Left ventricle myocardium superior (tissue), 1 donor: ENCODE measurements around the gene SPDEF. TPM values are rescaled to one million over a fixed set of nuclear protein-coding genes. Genes with fewer than 3 reads are reported as not detected.

Experiments
- ATAC-seq: fragments of 200-7000 bp; cut with Tn5 transposase; one replicate; pipeline ENCODE4 v1.9.1; 2020; ENCODE audit warnings: mild to moderate bottlenecking, moderate library complexity
- DNase-seq: peaks from one replicate; pipeline ENCODE4 v3.0.0-alpha.2; 2020
- intact Hi-C: fragments of 100-400 bp; cut with micrococcal nuclease; formaldehyde crosslinking; loops from one replicate; pipeline ENCODE4 v1.11.0; 2022
- total RNA-seq: library from RNA; stranded (reverse); fragmentation: NEBNext Ultra II Directional; extraction: Animal tissue kit (Norgen Biotek cat#: 25700); gene quantifications from one replicate; pipeline ENCODE4 v1.2.1, GENCODE V29; 2021
- donor health status: DM: no; HTN: yes; CAD: no; lungs with severe emphysema.

The SPDEF gene
- total RNA-seq, 1 donor from 2014 or later: not detected

DNA sequence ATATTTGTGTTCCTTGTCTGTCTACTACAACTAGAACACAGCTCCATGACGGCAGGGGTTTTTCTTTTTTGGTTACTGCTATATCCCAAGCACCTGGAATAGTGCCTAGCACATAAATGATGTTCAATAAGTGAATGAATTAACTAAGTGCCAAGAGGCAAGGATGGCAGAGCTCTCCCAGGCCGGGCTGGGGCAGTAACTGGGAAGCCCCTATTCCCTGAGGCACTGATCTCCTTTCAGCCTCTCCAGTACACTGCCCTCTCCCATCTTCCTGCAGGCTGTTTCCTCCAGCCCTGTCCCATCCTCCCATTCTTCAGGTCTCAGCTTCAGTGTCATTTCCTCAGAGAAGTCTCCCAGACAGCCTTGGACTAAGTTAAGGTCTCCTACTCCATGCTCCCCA, 29.0 kb upstream of the SPDEF start:
- ATAC-seq (no peak), DNase-seq (no peak)
- intact Hi-C loops: no loop called here

DNA sequence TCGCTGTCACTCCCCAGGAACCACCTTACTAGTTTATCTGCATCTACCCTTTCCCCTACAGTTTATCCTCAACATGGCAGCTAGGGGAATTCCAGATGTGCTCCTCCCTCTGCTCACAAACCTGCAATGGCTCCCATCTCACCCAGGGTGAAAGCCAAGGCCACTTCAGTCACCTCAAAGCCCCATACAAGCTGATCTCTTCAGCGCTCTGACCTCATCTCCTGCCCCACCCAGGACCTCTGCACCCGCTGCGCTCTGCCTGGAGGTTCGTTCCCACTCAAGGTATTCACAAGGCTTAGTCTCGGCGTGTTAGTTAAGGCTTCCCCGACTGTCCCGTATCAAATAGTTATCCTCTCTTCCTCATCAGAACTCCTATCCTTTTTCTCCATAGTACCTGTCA, 28.6 kb upstream of the SPDEF start:
- ATAC-seq (no peak), DNase-seq (no peak)
- intact Hi-C loops: no loop called here

DNA sequence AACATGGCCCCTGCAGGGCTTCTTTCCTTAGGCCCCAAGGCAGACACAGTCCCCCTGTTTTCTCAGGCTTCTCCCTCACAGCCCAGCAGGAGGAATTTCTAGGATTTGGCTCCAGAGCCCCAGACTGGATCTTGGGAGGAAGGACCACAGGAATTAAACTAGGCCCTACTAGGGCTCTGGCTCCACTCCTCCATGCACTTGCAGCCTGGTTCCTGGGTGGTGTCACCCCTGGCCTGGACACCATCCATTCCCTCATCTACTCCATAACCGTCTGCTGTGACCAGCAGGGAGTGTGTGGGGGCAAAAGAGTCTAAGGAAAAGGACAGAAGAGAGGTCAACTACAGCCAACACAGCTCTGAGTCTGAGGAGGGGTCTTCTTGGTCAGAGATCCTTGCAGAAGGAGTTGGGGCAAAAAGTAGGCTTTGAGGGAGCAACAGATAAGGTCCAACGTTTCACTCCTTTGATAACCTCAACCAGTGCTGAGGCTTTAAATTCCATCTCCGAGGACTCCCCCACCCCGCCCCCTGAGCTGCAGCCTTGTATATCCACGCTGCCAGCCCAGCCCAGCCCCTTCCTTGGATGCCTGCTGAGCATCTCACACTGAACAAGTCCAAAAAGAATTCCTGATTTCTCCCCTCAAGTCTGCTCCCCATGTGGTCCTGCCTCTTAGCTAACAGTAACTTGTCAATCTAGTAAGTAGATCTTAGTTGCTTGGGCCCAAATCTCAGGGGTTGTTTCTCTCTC, 27.9 kb upstream of the SPDEF start:
- no peak for ATAC-seq
- intact Hi-C loops: no loop called here
- no peak for DNase-seq

DNA sequence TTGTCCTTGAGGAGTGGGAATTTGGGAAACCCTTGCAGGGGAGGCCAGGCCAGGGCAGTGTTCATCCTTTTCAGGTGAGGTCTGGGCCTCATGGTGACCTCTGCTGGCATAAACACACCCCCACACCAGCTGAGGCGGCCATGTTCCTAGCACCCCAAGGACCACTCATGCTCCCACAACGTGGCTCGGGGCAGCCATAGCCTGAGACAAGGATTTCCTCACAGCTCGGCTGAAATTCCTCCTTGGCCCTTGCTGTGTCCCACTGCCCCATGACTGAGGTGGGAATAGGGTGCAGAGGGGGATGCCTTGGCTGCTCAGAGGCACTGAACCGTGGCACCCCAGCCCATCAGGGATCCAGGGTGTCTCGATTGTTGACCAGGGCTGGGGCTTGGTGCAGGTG, 27.3 kb upstream of the SPDEF start:
- ATAC-seq: no peak
- intact Hi-C loops: no loop called here

DNA sequence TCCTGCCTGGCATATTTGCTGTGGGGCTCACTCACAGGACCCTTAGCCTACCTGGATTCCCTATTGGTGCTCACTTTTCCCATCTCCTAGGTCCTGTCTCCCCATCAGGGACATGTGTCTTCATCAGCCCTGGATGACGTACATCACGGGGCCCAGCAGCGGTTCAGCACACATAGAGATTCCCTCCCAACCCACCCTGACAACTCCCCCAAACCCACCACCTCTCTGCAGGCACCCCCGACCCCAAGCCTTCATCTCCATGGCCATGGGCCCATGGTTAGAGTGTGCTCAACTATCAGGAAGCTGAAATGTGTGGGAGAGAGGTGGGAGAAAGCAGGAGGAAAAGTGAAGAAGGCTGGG, 25.4 kb upstream of the SPDEF start:
- intact Hi-C loops: no loop called here
- ATAC-seq (no peak), DNase-seq (no peak)

More for the DNA sequence above, 27.3 kb upstream of the SPDEF start:
- DNase-seq: no peak

DNA sequence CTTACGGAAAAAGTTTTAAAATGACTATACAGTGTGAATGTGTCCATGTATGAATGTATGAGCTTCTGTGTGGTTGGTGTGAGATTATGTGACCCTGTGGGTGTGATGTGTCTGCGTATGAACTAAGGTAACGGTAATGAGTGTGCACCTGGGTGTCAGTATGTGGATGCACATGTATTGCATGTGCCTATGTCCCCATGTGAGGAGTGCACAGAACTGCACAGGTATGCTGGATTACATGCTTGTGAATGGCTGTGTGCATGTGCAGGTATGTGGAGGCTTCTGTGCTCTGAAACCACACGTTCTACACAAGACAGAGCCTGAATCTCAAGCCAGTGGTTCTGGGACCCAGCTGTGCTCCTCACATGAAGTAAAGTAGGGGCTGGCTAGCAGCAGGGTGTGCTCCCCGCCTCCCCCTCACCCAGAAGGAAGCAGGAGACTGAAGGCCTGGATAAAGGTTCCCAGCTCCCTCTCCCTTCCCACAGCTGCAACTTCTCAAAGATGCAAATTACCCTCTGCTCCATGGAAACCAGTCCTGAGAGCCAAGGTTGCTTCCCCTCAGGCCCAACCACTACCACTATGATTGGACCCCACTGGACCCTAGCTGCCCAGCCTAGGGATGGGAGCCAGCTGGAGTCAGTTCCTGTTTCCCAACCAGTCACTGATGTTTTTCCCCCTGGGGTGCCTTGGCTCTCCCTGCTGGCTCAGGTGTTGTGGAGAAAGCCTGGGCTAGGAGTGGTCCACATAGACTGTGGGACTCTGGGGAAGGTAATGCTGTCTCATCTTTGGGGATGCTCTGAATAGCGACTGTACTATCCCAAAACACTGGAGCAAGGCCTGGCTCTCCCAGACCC, 24.8 kb upstream of the SPDEF start:
- intact Hi-C loops: no loop called here
- no peak for ATAC-seq
- no peak for DNase-seq

DNA sequence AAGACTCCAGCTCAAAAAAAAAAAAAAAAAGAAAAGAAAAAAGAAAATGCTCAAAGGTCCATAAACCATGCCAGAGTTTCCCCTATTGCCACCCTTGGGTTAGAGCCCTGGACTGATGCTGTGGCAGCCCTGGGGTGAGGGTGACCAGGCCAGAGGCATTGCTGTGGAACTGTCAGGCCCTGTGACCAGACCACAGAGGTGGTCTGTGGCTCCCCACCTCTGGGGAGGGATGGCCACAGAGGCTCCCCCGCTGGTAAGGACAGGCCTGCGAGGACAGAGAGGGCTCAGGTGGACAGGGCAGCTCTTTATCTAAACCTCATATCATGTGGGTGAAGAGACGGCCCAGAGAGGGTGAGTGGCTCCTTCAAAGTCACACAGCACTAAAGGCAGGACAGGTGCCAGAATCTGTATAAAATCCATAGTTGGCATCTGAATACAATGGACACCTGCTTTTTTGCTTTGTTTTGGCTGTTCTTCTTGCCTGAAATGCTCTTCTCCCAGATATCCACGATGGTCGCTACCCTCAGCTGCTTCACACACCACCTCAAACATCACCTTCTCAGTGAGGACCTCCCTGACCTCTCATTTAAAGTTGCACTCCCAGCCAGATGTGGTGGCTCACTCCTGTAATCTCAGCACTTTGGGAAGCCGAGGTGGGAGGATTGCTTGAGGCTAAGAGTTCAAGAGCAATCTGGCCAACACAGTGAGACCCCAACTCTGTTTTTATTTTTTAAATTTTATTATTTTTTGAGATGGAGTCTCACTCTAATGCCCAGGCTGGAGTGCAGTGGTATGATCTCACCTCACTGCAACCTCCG, 22.5 kb upstream of the SPDEF start:
- DNase-seq (no peak), ATAC-seq (no peak)
- intact Hi-C loops: no loop called here

DNA sequence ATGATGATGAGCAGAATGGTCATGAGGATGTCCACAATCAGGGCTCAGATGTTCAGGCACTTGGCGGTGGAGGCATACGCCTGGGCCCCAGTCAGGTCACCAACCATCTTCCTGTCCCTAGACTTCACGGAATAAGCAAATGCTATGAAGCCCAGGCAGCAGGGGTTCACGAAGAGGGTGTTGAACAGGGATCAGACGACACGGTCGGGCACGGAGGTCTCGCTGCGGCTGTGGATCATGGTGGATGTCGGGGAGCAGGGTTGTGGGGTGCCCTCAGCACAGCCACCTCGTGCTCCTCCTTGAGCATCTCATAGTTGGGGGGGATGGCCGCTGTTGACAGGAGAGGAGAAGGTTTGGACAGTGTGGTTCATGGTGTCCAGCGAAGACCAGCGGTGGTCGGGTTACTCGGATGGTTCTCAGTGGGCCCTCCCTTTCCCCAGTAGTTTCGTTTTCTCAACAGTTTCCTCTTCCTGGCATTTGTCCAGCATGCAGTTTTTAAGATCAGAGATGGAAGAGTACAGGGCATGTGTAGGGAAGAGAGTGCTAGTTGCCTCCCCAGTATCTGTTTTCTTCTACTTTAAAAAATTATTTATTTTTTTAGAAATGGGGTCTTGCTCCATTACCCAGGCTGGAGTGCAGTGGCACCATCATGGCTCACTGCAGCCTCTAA, 20.3 kb upstream of the SPDEF start:
- intact Hi-C loops: no loop called here
- DNase-seq (no peak), ATAC-seq (no peak)

DNA sequence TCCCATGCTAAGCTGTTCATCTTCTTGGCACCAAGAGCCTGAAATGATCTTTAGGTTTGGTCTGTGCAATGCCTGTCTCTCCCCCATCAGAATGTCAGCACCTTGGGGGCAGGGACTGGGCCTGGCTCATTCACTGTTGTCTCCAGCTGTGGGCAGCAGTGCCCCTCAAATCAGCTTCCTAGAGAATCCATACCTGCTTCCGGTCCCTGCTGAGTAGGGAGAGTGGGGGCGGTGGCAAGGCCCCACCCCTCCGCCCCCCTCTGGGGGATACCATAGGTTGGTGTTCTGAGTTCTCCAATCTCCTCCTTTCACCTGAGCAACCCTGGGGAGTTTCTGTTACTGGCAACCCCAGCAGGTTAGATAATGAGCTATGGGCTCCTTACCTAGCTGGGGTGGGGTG, 19.2 kb upstream of the SPDEF start:
- no peak for DNase-seq
- no peak for ATAC-seq
- intact Hi-C loops: no loop called here

DNA sequence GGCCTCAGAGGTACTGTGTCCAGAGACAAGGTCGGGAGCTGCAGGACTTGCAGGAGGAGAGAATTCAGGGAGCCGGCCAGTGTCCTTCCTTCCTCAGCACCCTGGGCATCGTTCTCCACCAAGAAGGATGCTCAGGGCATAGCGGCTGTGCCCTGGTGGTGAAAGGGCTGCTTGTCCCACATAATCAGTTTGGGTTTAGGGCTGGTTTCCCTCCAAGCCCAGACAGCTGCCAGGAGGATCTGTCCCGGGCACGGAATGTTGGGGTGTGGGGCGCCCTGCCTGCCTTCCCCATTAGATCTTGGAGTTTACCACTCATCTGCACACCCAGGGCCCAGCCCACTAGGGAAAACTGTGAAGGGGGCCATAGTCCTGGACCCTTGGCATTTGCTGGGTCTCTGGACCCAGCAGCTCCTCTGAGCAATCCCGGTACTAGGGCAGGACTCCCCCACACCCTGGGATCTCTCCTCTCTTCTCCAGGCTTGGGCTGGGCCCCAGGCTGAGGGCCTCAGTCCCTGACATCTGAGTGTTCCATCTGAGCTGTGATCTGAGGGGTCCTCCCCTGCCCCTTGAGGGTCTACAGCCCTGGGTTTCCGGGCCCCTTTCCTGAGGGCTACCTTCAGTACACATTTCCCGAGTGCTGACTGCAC, 18.6 kb upstream of the SPDEF start:
- DNase-seq: no peak
- no peak for ATAC-seq
- intact Hi-C loops: no loop called here

DNA sequence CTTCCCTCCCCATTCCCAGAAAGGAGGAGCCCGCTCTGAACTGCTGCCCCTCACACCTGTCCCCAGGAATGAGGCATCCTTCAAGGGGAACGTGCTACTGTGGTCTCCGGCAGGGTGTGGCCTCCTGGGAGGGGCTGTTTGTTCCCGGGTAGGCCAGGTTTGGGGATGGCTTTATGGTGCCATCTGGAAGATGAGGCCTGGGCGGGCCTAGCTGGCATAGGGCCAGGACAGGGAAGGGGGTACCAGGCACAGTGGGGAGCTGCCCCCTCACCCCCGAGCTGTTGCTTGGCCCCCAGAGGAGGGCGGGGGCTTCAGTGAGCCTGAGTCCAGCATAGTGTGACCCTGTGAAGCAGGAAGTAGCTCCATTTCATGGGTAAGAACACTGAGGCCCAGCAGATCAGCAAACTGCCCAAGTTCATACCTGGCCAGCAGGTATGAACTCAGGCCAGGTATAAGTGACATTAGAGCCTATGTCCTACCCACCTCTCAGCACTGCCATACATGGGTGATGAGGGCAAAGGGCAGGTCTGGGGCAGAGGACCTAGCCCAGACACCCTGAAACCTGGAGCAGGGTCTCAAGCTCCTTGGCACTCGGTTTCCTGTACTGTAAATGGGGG, 17.5 kb upstream of the SPDEF start:
- ATAC-seq: no peak
- intact Hi-C loops: no loop called here
- no peak for DNase-seq

DNA sequence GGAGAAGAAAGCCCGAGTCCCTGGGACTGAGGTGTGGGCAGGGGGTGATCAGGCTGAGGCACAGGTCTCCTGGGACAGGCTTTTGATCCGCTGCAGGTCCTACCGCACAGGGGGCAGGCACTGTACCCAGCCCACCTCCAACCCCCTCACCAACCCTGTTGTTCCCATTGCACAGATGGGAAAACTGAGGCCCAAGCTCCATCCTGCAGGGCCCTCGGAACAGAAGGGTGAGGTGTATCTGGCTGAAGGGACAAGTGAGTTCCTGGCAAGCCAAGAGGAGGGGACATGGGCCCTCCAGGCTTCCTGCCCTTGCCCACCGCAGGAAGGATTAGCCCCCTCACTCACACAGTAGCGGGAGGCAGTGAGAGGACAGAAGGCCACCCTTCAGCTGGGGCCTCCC, 16.5 kb upstream of the SPDEF start:
- intact Hi-C loops: no loop called here
- no peak for DNase-seq
- no peak for ATAC-seq

DNA sequence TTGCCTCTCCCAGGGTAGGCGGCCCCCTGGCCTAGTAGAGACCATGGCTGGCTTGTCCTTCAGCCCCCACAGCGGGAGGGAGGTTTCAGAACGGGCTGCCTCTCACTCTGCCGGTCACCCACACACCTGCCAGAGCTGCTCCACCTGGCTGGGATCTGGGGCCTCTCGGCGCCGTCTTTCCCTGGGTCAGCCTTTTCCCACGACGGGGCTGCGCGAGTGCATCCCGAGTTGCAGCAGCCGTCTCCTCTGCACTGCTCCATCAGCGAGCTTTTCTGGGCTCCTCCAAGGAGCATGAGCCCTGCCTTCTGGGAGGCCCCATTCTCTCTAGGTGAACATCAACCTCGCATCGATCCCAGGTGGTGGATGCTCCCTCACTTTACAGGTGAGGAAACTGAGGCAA, 15.9 kb upstream of the SPDEF start:
- no peak for DNase-seq
- intact Hi-C loops: no loop called here
- no peak for ATAC-seq

DNA sequence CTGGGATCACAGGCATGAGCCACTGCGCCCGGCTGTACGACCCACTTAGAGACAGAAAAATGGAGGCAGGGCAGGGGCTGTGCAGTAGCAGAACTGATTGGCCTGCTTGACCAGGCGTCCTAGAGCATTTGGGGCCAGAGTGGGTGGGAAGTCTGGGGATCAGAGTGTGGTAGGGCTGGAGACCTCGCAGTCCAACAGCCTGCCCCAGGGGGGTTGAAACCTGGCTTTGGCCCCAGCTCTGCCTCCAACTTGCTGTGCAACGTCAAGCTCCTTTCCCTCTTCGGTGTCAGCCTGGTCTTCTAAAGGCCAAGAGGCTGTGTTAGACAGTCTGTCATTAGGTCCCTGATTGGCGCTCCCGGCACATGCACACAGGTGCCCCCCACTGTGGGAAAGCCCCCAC, 15.3 kb upstream of the SPDEF start:
- no peak for ATAC-seq
- intact Hi-C loops: no loop called here

DNA sequence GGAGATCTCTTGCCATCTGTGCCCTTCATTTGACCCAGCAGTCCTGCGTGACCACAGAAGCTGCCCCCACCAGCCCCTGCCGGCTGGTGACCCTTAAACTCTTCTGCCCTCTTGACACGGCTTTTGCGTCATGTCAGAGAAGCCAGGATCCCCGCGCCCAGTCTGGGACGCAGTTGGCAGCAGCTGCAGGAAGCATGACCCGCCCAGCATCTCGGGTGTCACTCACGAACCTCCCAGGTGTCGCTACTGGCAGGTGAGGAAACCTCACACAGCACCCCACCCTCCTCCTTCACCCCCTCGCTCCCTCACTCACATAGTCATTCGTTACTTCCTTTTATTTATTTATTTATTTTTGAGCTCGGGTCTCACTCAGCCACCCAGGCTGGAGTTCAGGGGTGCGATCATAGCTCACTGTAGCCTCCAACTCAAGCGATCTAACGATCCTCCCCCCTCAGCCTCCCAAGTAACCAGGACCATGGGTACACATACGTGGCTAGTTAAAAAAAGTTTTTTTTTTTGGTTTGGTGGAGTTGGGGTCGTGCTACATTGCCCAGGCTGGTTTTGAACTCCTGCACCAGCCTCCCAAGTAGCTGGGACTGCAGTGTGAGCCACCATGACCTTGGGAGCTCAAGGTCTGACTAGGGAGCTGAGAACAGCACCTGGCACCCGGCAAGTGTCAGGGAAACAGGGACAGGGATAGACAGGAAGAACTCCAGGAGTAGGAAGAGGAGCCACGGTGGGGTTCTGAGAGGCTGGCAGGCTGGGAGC, 14.1 kb upstream of the SPDEF start:
- DNase-seq (no peak), ATAC-seq (no peak)
- intact Hi-C loops: no loop called here

More for the DNA sequence above, 15.3 kb upstream of the SPDEF start:
- DNase-seq: no peak

DNA sequence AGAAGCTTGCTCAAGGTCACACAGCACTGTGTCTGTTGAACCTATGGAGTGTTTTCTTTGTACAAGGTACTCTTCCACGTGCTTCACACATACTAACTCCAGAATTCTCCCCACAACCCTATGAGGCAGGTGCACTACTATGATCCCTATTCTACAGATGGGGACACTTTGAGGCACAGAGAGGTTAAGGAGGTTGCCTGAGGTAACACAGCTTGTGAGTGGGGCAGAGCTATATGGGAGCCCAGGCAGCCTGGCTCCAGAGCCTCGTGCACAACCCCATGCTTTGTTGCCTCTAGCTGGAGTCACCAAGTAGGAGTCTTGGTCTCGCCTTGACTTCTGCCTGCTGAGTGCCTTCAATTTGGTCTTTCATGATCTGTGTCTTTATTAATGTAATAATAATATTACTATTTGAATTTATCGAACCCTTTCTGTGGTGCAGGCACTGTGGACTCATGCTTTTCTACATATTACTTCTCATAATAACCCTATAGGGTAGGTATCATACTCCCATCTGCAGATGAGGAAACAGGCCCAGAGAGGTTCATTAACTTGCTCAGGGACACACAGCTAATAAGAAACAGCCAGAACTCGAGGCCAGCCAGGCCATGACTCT, 13.3 kb upstream of the SPDEF start:
- DNase-seq (no peak), ATAC-seq (no peak)
- intact Hi-C loops: no loop called here

DNA sequence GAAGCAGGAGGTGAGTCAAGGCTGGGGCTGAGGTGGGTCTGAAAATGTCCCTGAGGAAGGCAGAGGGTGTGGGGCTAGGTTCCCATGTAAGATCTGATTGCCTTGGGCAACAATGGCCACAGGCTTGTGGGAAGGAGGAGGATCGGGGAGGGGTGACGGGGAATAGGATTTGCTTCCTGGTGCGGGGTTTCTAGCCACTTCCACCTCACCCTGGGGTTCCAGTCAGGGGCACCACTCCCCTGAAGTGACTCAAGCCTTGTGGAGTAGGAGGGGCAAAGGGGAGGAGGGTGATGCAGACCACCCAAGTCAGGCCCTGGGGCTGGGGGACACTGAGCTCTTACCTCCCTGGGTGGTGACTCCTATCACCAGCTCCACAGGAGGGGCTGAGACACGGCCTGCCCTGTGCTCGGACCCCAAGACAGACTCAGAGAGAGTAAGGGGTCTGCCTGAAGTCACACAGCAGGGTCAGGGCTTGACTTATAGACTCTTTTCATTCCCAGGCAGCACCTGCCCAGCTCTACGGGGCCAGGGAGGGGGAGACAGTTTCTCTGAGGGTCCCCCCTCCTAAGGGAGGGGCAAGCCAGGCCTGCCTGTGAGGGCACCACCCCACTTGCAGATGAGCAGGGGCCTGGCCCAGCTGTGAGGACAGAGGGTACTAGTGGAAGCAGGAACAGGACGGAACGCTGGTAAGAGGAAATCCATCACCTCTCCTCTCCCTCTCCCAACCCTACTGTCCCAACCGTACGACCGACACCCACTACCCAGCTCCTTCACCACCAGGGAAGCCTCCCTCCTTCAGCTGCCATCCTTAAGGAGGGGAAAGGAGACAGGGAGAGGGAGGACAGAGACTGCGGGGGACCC, 12.4 kb upstream of the SPDEF start:
- ATAC-seq (no peak), DNase-seq (no peak)
- intact Hi-C loops: no loop called here
